GM08714 (cell line): ENCODE measurements around the gene EIPR1.

Experiments
- H3K4me3 ChIP-seq: fragments of 200-500 bp; sonication (Bioruptor generic); 2 replicates; pipeline ENCODE4 v1.5.1; 2014; ENCODE audit warnings: mild to moderate bottlenecking, low read length, inconsistent platforms
- ZNF274 ChIP-seq: IDR thresholded peaks from 2 replicates; pipeline ENCODE4 v1.6.1; 2012; ENCODE audit warnings: mild to moderate bottlenecking, low read depth, low read length

Gene EIPR1

GRCh38 chr2:3329491-3329890 lies 48.1 kb downstream of the EIPR1 start:
- no peak for TF ChIP-seq ZNF274
- H3K4me3 ChIP-seq, result no peak overlapping the region

GRCh38 chr2:3326871-3327270 lies 50.7 kb downstream of the EIPR1 start:
- H3K4me3 ChIP-seq, result no peak overlapping the region
- TF ChIP-seq ZNF274, result no peak

GRCh38 chr2:3326182-3326537 lies 51.5 kb downstream of the EIPR1 start:
- no peak overlapping the region for H3K4me3 ChIP-seq
- TF ChIP-seq ZNF274, result no peak

- TF ChIP-seq ZNF274, result no peak
- H3K4me3 ChIP-seq, result no peak overlapping the region
Measured at GRCh38 chr2:3325458-3326181, 52.0 kb downstream of the EIPR1 start.

DNA sequence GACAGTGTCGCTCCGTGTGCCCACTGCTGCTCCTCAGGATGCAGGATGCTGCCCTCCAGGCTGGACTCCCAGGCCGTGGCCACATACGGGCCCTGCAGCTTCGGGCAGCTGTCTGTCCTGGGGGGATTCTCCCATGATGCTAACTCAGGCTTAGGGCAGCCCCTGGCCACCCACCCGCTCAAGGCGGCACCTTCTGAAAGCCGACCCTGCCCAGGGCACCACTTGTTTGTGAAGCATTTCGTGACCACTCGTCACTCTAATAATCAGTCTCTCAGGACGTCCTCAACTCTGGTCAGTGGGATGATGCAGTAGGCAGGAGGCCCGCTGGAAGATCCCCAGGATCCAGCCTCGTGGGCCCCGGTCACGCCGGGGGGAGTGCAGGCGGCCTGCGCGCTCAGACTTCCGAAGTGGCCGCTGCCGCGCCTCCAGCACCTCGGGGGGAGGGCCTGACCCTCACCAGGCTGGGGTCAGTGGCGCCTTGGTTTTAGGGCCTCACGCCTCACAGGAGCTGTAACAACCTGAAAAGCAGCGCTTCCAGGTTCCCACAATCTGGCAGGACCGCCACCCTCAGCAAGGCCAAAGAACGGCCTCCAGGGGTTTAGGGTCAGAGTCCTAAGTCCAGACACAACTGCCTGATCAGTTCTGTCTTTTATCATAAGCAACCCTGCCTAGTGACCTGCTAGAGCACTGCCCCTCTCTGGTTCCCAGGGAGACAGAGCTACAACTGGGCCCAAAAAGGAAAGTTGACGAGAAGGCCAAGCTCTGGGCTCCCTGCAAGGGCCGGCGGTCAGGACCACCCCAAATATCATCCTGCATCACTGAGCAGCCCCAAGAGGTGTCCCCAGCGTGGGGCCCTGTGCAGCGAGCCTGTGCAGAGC lies 53.0 kb downstream of the EIPR1 start:
- no peak for TF ChIP-seq ZNF274
- no peak overlapping the region for H3K4me3 ChIP-seq

- no peak for TF ChIP-seq ZNF274
- H3K4me3 ChIP-seq, result no peak overlapping the region
Measured at GRCh38 chr2:3324036-3324386, 53.6 kb downstream of the EIPR1 start.

- TF ChIP-seq ZNF274, result no peak
- H3K4me3 ChIP-seq, result no peak overlapping the region
Measured at GRCh38 chr2:3323360-3324035, 54.1 kb downstream of the EIPR1 start.

- H3K4me3 ChIP-seq, result no peak overlapping the region
- TF ChIP-seq ZNF274, result no peak
Measured at GRCh38 chr2:3322311-3322970, 55.2 kb downstream of the EIPR1 start.

- H3K4me3 ChIP-seq, result no peak overlapping the region
- no peak for TF ChIP-seq ZNF274
Measured at GRCh38 chr2:3321825-3322224, 55.8 kb downstream of the EIPR1 start.

DNA sequence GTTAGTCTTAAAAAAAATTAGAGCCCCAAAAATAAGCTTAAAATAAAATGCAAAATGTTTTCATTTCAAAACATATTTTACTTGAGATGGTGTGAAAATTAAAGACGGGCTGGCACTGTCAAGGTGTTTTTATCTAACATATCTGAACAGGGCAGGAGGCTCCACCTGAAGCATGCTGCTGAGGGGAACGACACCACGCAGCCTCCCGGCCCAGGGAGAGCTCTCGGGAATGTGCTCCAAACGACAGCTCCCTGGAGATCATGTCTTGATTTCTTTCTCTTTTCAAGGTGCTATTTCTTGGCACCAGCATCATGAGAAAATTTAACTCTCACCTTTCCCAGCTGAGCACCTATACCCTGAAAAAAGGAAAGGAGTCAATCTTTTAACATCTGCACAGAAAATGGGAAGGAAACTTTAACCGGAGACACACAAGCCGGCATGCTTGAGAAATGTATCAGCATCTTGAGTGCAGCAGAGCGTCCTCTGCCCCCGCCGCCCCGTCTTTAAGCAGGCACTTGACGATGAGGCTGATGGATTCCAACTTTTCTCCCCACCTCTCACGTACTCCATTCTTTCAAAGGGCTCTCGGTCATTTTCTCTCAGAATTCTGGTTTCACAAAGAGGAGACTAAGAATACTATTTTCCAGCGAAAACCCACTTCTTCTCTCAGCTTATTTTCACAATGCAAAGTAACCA lies 56.6 kb downstream of the EIPR1 start:
- no peak for TF ChIP-seq ZNF274
- no peak overlapping the region for H3K4me3 ChIP-seq

GRCh38 chr2:3319745-3320566 lies 57.7 kb downstream of the EIPR1 start:
- H3K4me3 ChIP-seq, result no peak overlapping the region
- TF ChIP-seq ZNF274, result no peak

DNA sequence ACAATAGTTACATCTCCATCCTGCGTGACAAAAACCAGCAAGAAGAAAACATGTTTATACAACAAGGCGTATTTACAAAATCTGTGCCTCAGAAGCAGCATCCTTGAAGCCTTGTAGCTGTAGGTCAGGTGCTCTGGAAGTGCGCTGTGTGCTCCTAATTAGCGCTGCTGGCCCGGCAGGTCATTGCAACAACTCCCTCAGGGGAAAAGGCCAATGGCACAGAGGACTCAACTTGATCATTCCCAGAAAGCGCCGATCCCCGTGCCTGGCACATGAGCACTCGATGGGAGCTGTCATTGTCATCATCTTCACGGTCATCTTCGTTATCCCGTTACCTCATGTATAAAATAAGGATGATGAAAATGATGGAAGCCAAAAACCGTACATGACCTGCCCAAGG lies 58.5 kb downstream of the EIPR1 start:
- TF ChIP-seq ZNF274, result no peak
- H3K4me3 ChIP-seq, result no peak overlapping the region
